Activated CD8-positive, alpha-beta T cell treated with anti-CD3 and anti-CD28 coated beads, Interleukin-2, amount 10 ng/mL, durations not matched to agents 7 days and 5 days (primary cell): ENCODE results near the gene BARX1. TPM values are rescaled to one million over a fixed set of nuclear protein-coding genes. Genes with fewer than 3 reads are reported as not detected.
"Not testable (repeated sequence)": the region's sequence is repeated elsewhere in the genome, so short reads cannot be mapped to it uniquely, and the experiment has no call there.

Source experiments
- ATAC-seq: fragments of 150-1000 bp; cut with Tn5 transposase; one replicate; pipeline ENCODE4 v1.10.0; 2021; ENCODE audit warnings: moderate library complexity
- CTCF ChIA-PET: fragments of 350-600 bp; sonication (Branson Sonifier 250); formaldehyde crosslinking; loops from one replicate; lab custom pipeline; 2021; ENCODE audit warnings: antibody characterized with exemption; lab: Charles Lee
- POLR2A ChIA-PET: fragments of 350-600 bp; sonication (Branson Sonifier 250); formaldehyde crosslinking; loops from one replicate; lab custom pipeline; 2021; ENCODE audit warnings: antibody characterized with exemption; lab: Charles Lee
- DNase-seq: peaks from one replicate; pipeline ENCODE4 v3.0.0-alpha.2; 2020
- H3K27ac Mint-ChIP-seq: one replicate; pipeline ENCODE4 v1.8.0; 2021; ENCODE audit warnings: mild to moderate bottlenecking, mixed read lengths
- H3K27me3 Mint-ChIP-seq: one replicate; pipeline ENCODE4 v1.8.0; 2021; ENCODE audit warnings: low read depth, mixed read lengths
- H3K36me3 Mint-ChIP-seq: one replicate; pipeline ENCODE4 v1.8.0; 2021; ENCODE audit warnings: low read depth, mixed read lengths
- H3K4me1 Mint-ChIP-seq: one replicate; pipeline ENCODE4 v1.8.0; 2021; ENCODE audit warnings: low read depth, mixed read lengths
- H3K4me3 Mint-ChIP-seq: one replicate; pipeline ENCODE4 v1.8.0; 2021; ENCODE audit warnings: mild to moderate bottlenecking, mixed read lengths
- H3K9me3 Mint-ChIP-seq: one replicate; pipeline ENCODE4 v1.8.0; 2022; ENCODE audit warnings: mixed read lengths; ENCODE audit not compliant: insufficient read depth
- total RNA-seq, 2 experiments: library from RNA; stranded (reverse); gene quantifications; one replicate each; pipeline ENCODE4 v1.2.3, GENCODE V29; 2021

The BARX1 gene
- total RNA-seq, 2 experiments from 2014 or later = 0.53 TPM; not detected in 1

GRCh38 chr9:93948441-93949072, 6.6 kb downstream of the BARX1 start:
- H3K4me1 Mint-ChIP-seq = peaks cover 36% of the 10 kb centered on the region
- ATAC-seq = no peak
- no peak overlapping the region for H3K27ac Mint-ChIP-seq
- H3K27me3 Mint-ChIP-seq = peaks cover 91% of the 10 kb centered on the region
- no peak overlapping the region for H3K4me3 Mint-ChIP-seq
- POLR2A ChIA-PET = no interaction called here
- peaks cover 4% of the 10 kb centered on the region for H3K9me3 Mint-ChIP-seq
- no peak for DNase-seq
- peaks cover 9% of the 10 kb centered on the region for H3K36me3 Mint-ChIP-seq
- CTCF ChIA-PET = interaction anchor here (1.0 kb wide), 1 partner anchor 14 kb away, joined by 3 read pairs; no protein-coding TSS in a partner anchor

- H3K27ac Mint-ChIP-seq = no peak overlapping the region
- peaks cover 6% of the 10 kb centered on the region for H3K36me3 Mint-ChIP-seq
- no peak for ATAC-seq
- no peak overlapping the region for H3K4me3 Mint-ChIP-seq
- H3K4me1 Mint-ChIP-seq = peaks cover 30% of the 10 kb centered on the region
- no peak for DNase-seq
- ChIA-PET CTCF (interaction anchor here (1.0 kb wide), 1 partner anchor 15 kb away, joined by 3 read pairs; no protein-coding TSS in a partner anchor), POLR2A (no interaction called here)
- H3K9me3 Mint-ChIP-seq = peaks cover 4% of the 10 kb centered on the region
- H3K27me3 Mint-ChIP-seq = peaks cover 90% of the 10 kb centered on the region
These were observed 7.6 kb downstream of the BARX1 start for GRCh38 chr9:93947409-93948070.

GRCh38 chr9:93946338-93946712, 8.8 kb downstream of the BARX1 start:
- no peak overlapping the region for H3K27ac Mint-ChIP-seq
- peaks cover 4% of the 10 kb centered on the region for H3K9me3 Mint-ChIP-seq
- DNase-seq = no peak
- POLR2A ChIA-PET = no interaction called here
- H3K4me3 Mint-ChIP-seq = no peak overlapping the region
- peaks cover 25% of the 10 kb centered on the region for H3K4me1 Mint-ChIP-seq
- ATAC-seq = no peak
- peaks cover 6% of the 10 kb centered on the region for H3K36me3 Mint-ChIP-seq
- H3K27me3 Mint-ChIP-seq = peaks cover 93% of the 10 kb centered on the region
- CTCF ChIA-PET = interaction anchor here (1.0 kb wide), 1 partner anchor 16 kb away, joined by 3 read pairs; no protein-coding TSS in a partner anchor

GRCh38 chr9:93945400-93946337, 9.5 kb downstream of the BARX1 start:
- Mint-ChIP-seq H3K27me3 (peaks cover 89% of the 10 kb centered on the region), H3K36me3 (peaks cover 6% of the 10 kb centered on the region), H3K9me3 (peaks cover 2% of the 10 kb centered on the region), H3K4me1 (peaks cover 18% of the 10 kb centered on the region), H3K27ac (no peak overlapping the region), H3K4me3 (no peak overlapping the region)
- ChIA-PET POLR2A (no interaction called here), CTCF (no interaction called here)
- no peak for ATAC-seq
- DNase-seq = no peak

- H3K27me3 Mint-ChIP-seq = peaks cover 77% of the 10 kb centered on the region
- CTCF ChIA-PET = no interaction called here
These were observed 11.1 kb downstream of the BARX1 start for GRCh38 chr9:93944011-93944410.

GRCh38 chr9:93942161-93942560, 13.0 kb downstream of the BARX1 start:
- H3K36me3 Mint-ChIP-seq = no peaks in the 10 kb centered on the region
- no peak for ATAC-seq

More at GRCh38 chr9:93944011-93944410, 11.1 kb downstream of the BARX1 start:
- H3K4me3 Mint-ChIP-seq = no peak overlapping the region
- POLR2A ChIA-PET = no interaction called here
- H3K27ac Mint-ChIP-seq = no peak overlapping the region
- no peak for DNase-seq
- peaks cover 9% of the 10 kb centered on the region for H3K4me1 Mint-ChIP-seq
- H3K9me3 Mint-ChIP-seq = no peaks in the 10 kb centered on the region
- ATAC-seq = no peak
- H3K36me3 Mint-ChIP-seq = no peaks in the 10 kb centered on the region

GRCh38 chr9:93941493-93941892, 13.7 kb downstream of the BARX1 start:
- ATAC-seq = no peak
- H3K9me3 Mint-ChIP-seq = no peaks in the 10 kb centered on the region
- no peak overlapping the region for H3K4me3 Mint-ChIP-seq
- DNase-seq = no peak
- peaks cover 54% of the 10 kb centered on the region for H3K27me3 Mint-ChIP-seq
- H3K4me1 Mint-ChIP-seq = peaks cover 9% of the 10 kb centered on the region
- POLR2A ChIA-PET = no interaction called here
- no peak overlapping the region for H3K27ac Mint-ChIP-seq
- CTCF ChIA-PET = no interaction called here
- no peaks in the 10 kb centered on the region for H3K36me3 Mint-ChIP-seq

More at GRCh38 chr9:93942161-93942560, 13.0 kb downstream of the BARX1 start:
- ChIA-PET CTCF (interaction anchor here (0.8 kb wide), 1 partner anchor 19 kb away, joined by 4 read pairs; no protein-coding TSS in a partner anchor), POLR2A (no interaction called here)
- Mint-ChIP-seq H3K27me3 (peaks cover 60% of the 10 kb centered on the region), H3K27ac (no peak overlapping the region), H3K9me3 (no peaks in the 10 kb centered on the region), H3K4me3 (no peak overlapping the region), H3K4me1 (peaks cover 9% of the 10 kb centered on the region)
- no peak for DNase-seq

GRCh38 chr9:93940951-93941350, 14.2 kb downstream of the BARX1 start:
- H3K36me3 Mint-ChIP-seq = no peaks in the 10 kb centered on the region
- CTCF ChIA-PET = no interaction called here
- ATAC-seq = no peak

GRCh38 chr9:93939589-93939988, 15.6 kb downstream of the BARX1 start:
- H3K9me3 Mint-ChIP-seq, H3K4me3 Mint-ChIP-seq, DNase-seq, CTCF ChIA-PET, ATAC-seq, H3K4me1 Mint-ChIP-seq, H3K36me3 Mint-ChIP-seq, POLR2A ChIA-PET, H3K27ac Mint-ChIP-seq: not testable (repeated sequence)
- H3K27me3 Mint-ChIP-seq = peaks cover 38% of the 10 kb centered on the region

More at GRCh38 chr9:93940951-93941350, 14.2 kb downstream of the BARX1 start:
- POLR2A ChIA-PET = no interaction called here
- H3K4me1 Mint-ChIP-seq = peaks cover 5% of the 10 kb centered on the region
- H3K27me3 Mint-ChIP-seq = peaks cover 51% of the 10 kb centered on the region
- no peak for DNase-seq
- H3K27ac Mint-ChIP-seq = no peak overlapping the region
- H3K9me3 Mint-ChIP-seq = no peaks in the 10 kb centered on the region
- H3K4me3 Mint-ChIP-seq = no peak overlapping the region

GRCh38 chr9:93937193-93937592, 18.0 kb downstream of the BARX1 start:
- ChIA-PET POLR2A (no interaction called here), CTCF (no interaction called here)
- ATAC-seq = no peak
- Mint-ChIP-seq H3K4me3 (no peak overlapping the region), H3K27ac (no peak overlapping the region), H3K27me3 (peaks cover 15% of the 10 kb centered on the region), H3K36me3 (no peaks in the 10 kb centered on the region), H3K9me3 (no peaks in the 10 kb centered on the region), H3K4me1 (no peaks in the 10 kb centered on the region)
- no peak for DNase-seq

GRCh38 chr9:93931905-93932304, 23.2 kb downstream of the BARX1 start:
- H3K27me3 Mint-ChIP-seq = peaks cover 13% of the 10 kb centered on the region

More at GRCh38 chr9:93931905-93932304, 23.2 kb downstream of the BARX1 start:
- DNase-seq (no peak), ATAC-seq (no peak)
- POLR2A ChIA-PET = no interaction called here
- no peak overlapping the region for H3K4me3 Mint-ChIP-seq
- H3K27ac Mint-ChIP-seq = no peak overlapping the region
- CTCF ChIA-PET = no interaction called here
- no peaks in the 10 kb centered on the region for H3K4me1 Mint-ChIP-seq
- H3K9me3 Mint-ChIP-seq = no peaks in the 10 kb centered on the region
- no peaks in the 10 kb centered on the region for H3K36me3 Mint-ChIP-seq
